HG03060 (cell line): Measurements from ENCODE around the gene CLDN2.

Experiments used
- ATAC-seq: cut with Tn5 transposase; IDR thresholded peaks from one replicate; pipeline ENCODE4 v1.9.1; 2021; ENCODE audit warnings: low read depth, moderate number of reproducible peaks; ENCODE audit not compliant: unreplicated experiment

The CLDN2 gene

DNA sequence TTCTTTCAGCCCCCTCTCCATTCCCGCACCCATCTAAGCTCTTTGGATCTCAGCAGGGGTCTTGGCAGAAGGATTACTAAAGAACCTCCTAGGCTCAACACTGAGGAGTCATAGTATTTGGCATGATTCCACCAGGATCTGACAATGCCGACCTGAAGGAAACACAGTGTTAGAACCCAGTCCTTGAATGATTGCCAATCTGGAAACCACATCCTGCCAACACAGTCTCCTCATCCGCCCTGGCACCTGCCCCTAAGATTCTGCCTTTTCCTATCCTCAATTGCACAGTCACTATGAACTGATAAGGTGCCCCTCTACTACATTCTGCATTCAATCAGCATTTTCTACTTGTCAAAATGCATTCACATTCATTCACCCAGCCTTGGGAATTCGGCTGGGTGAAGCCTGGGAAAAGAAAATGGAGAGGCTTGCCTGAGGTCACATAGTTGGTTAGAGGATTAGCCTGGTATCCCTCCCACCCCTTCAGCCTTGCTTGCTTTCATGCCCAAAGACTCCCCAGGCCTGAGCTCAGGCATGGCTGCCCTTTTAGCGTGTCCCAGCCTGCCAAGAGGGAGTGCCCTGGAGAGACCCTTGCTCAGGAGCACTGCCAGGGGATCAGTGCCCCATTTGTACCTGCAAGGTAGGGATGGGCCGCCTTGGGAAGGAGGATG lies 2.2 kb upstream of the CLDN2 start:
- no peak for ATAC-seq

DNA sequence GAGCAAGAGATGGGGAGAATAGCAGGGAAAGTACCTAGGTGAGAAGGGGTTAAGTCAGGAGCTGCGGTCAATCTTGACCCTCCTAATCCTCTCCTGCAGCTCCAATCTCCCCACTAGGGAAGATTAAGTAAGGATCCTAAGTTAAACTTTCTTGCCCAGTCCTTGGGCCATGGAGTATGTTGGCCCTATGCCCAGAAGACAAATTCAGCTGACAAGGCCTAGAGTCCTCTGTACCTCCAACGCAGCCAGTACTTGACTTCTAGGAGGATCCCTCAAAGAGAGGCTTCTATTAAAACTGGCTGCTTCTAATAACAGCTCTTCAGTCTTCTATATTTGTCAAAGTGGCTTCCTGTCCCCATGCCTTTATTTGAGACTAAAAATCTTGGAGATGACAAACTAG lies 1.4 kb downstream of the CLDN2 start:
- ATAC-seq, result no peak

GRCh38 chrX:106927023-106927422 lies 6.8 kb downstream of the CLDN2 start:
- ATAC-seq, result no peak

DNA sequence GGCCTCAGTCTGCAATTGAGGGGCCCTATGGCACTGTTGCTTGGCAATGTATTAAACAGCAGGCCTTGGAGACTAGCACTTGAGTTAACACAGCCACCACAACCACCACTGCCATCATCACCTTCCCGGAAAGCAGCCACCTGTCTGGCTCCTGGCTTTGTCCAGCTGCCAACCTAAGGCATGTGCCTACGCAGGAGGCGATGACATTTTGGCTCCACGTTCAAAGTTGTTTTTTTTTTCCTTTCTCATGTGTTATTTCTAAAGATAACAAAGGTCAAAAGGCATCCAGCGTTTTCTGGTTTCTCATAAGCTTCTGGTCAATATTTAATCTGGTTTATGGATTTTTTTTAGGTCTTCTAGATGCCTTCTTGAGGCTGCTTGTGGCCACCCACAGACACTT lies 7.5 kb downstream of the CLDN2 start:
- ATAC-seq, result no peak

DNA sequence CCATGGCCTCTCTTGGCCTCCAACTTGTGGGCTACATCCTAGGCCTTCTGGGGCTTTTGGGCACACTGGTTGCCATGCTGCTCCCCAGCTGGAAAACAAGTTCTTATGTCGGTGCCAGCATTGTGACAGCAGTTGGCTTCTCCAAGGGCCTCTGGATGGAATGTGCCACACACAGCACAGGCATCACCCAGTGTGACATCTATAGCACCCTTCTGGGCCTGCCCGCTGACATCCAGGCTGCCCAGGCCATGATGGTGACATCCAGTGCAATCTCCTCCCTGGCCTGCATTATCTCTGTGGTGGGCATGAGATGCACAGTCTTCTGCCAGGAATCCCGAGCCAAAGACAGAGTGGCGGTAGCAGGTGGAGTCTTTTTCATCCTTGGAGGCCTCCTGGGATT lies 8.0 kb downstream of the CLDN2 start:
- no peak for ATAC-seq

GRCh38 chrX:106931831-106932491 lies 11.8 kb downstream of the CLDN2 start:
- ATAC-seq, result no peak

GRCh38 chrX:106932492-106932923 lies 12.3 kb downstream of the CLDN2 start:
- no peak for ATAC-seq

DNA sequence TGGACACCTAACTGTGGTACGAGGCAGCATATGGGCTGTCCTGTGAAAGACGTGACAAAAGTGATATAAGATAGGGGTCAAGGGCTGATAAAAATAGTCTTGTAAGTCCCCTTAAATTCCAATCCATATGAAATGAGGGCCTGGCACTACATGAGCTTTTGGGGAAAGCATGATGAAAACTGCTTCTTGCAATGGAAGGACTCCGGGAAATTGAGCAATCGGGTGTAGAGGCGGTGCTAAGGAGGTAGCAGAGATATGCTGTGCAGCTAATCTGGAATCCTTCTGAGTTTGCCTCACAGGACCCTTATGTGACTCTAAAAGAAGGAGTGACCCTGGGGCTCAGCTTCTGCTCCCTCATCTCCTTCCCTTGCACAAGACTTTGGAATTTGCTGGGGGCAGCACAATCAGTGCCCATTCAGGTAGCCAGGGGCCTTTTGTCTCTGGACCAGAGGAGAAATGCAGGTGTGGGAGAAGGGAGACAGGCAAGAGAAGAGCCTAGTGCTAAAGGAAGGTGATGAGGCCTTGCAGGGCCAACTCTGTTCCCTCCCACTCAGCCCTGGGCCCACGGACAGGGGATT lies 12.8 kb downstream of the CLDN2 start:
- no peak for ATAC-seq

- no peak for ATAC-seq
These were observed 13.3 kb downstream of the CLDN2 start for GRCh38 chrX:106933538-106933961.

DNA sequence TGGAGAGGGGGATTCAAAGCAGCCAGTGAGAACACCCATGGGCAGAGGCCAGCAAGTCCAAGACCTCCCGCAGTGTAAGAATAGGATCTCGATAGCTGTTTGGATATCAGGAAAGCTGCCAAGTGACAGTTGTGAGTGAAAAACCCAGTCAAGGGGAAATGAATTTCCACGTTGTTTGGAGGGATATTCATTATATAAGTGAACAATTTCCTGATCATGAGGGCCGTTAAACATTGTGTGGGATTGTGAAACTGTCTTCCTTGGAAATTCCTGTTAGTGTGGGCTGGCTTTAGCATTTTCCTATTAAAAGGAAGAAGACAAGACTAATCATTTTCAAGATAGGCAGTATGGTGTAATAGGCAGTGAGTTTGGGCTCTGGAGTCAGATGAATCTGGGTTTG lies 15.0 kb downstream of the CLDN2 start:
- ATAC-seq, result no peak

GRCh38 chrX:106936246-106936645 lies 16.0 kb downstream of the CLDN2 start:
- ATAC-seq, result no peak

- ATAC-seq, result no peak
These were observed 19.4 kb downstream of the CLDN2 start for GRCh38 chrX:106939566-106939965.

- no peak for ATAC-seq
These were observed 19.9 kb downstream of the CLDN2 start for GRCh38 chrX:106940068-106940467.

- ATAC-seq, result no peak
These were observed 26.3 kb downstream of the CLDN2 start for GRCh38 chrX:106946464-106946863.

GRCh38 chrX:106948641-106949040 lies 28.4 kb downstream of the CLDN2 start:
- ATAC-seq, result no peak

GRCh38 chrX:106949366-106949765 lies 29.2 kb downstream of the CLDN2 start:
- ATAC-seq, result no peak

DNA sequence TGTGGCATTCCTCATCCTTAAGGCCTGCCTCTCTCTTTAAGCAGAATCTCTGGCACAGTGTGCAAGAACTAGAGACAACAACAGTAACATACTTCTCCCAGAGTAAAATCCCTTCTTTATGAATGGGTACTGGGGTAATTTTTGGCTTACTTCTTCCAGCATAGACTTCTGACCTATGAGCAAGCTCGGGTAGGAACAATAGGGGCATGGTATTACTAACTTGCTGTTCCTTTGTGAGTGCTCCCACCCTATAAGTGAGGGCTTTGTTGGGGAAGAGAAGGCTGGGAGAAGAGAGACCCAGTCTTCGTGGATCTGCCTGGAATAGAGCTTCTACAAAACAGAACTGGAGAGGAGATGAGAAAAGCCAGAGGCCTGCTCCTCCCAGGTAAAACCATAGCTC lies 30.2 kb downstream of the CLDN2 start:
- ATAC-seq, result no peak

GRCh38 chrX:106951230-106951629 lies 31.0 kb downstream of the CLDN2 start:
- ATAC-seq, result no peak

- ATAC-seq, result no peak
These were observed 31.9 kb downstream of the CLDN2 start for GRCh38 chrX:106952089-106952488.

DNA sequence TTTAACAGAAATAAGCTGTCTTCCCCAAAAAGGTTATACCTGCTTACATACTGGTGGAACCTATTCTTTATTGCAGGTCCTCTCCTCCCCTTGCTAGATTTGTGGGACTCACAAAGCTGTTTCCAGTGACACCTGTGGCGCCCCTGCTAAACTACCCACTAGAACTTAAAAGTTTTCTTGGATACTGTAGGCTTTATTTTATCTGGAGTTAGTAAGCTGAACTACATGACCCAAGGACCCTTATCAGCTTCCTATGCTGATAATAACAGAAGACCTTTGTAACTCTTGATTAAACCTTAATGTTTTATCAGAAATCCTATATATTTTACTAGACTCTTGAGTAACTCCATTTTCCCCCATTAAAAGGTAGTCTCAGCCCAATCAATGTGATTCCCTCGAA lies 32.3 kb downstream of the CLDN2 start:
- no peak for ATAC-seq

DNA sequence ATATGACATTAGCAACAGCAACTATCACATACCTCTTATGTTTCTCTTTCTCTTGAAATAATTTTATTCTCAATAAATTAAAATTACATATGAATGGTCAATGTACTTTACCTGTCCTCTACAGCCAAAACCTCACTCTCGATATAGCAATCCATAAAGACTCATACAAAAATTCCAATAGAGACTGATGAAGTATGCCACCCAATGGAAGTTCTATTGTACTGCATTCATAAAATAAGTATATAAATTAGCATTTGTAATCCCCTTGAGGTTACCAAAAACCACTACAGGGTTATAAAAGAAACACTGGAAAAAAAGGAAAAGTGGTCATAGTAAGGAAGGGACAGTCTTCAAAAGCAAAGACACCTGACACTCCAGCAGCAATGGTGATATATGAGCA lies 32.8 kb downstream of the CLDN2 start:
- no peak for ATAC-seq

GRCh38 chrX:106954041-106954440 lies 33.8 kb downstream of the CLDN2 start:
- no peak for ATAC-seq
